GM18526 (cell line): ENCODE data around the gene INTS4.

ENCODE experiments used
- POLR2A ChIP-seq: IDR thresholded peaks from 3 replicates; pipeline ENCODE4 v1.6.1; 2011; ENCODE audit not compliant: insufficient read length; ENCODE audit errors: extremely low read depth

Gene INTS4

DNA sequence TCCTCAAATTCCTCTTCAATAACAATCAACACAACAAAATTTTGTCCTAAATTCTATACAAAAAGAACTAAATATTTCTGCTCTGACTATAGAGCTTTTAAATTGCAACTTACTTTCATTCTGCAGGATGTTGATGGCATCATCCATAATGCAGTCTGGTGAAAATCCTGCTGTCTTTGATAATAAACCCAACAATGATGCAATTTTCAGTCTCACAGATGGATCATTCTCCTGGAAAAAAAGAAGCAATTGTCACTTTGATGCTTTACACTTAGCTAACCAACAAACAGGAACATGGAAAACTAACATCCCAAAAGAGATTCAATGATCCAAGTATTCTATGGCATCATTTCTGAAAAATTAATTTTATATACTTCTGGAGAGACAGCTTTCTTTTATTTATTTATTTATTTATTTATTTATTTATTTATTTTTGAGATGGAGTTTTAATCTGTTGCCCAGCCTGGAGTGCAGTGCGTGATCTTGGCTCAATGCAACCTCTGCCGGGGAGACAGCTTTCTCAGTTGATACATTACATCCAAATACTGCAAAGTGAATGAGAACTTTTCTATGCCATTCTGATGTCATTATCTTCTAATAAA is 13.0 kb downstream of the INTS4 start:
- TF ChIP-seq POLR2A, result no peak

DNA sequence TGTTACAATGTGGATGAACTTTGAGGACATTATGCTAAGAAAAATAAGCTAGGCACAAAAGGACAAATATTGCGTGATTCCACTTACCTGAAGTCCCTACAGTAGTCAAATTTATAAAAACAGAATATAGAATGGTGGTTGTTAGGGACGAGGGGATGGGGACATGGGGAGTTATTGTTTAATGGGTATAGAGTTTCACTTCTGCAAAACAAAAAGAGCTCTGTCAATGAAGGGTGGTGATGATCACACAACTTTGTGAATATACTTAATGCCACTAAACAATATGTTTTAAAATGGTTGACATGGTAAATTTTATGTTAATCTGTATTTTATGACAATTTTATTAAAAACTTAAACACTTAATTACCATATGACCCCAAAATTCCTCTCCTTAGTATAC is 26.1 kb downstream of the INTS4 start:
- TF ChIP-seq POLR2A, result no peak

DNA sequence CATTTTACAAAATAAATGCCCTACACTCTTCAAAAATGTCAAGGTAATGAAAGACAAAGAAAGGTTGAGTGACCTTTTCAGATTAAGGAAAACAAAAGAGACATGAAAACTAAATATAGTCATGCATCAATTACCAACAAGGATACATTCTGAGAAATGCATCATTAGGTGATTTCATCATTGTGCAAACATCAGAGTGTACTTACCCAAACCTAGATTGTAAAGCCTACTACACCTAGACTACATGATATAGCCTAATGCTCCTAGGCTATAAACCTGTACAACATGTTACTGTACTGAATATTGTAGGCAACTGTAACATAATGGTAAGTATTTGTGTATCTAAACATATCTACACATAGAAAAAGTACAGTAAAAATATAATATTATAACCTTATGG is 26.7 kb downstream of the INTS4 start:
- no peak for TF ChIP-seq POLR2A

DNA sequence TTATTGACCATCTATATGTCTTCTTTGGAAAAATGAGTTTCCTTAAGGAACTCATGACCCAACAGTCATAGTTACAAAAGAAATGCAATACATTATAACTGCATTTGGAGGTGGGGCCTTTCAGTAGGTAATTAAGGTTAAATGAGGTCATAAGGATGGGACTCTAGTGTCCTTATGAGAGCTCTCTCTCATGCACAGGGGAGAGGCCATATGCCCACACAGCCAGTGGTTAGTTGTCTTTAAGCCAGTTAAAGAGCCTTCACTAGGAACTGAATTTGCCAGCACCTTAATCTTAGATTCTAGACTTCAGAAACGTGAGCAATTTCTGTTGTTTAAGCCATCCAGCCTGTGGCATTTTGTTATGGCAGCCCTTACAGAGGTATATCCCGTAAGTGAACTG is 27.3 kb downstream of the INTS4 start:
- no peak for TF ChIP-seq POLR2A

DNA sequence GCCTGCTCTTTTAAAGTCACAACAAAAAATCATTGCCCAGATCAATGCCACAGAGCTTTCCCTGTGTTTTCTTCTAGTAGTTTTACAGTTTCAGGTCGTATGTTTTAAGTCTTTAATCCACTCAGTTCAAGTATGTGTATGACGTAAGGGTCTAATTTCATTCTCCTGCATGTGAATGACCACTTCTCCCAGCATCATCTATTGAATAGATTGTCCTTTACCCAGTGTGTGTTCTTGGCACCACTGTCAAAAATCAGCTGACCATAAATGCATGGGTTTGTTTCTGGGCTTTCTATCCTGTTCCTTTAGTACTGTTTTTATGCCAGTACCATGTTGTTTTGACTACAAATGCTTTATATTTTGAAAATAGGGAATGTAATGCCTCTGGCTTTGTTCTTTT is 28.1 kb downstream of the INTS4 start:
- no peak for TF ChIP-seq POLR2A

DNA sequence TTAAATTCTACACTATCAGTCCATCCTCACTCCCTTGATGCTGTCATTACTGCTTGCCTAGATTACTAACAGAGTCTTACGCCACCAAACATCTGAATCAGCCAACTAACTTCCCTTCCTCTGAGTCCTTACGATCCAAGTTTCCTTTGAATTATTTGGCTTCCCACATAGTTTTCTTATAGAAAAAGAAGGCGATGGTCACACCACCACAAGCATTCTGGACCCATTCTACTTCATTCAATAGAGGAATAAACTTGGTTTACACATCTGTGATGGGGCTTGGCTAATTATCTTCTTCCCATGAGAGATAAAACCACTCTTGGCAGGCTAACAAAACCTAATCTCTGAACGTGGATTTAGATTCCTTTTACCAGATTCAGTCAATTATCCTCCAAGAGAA is 35.0 kb downstream of the INTS4 start:
- TF ChIP-seq POLR2A, result no peak

DNA sequence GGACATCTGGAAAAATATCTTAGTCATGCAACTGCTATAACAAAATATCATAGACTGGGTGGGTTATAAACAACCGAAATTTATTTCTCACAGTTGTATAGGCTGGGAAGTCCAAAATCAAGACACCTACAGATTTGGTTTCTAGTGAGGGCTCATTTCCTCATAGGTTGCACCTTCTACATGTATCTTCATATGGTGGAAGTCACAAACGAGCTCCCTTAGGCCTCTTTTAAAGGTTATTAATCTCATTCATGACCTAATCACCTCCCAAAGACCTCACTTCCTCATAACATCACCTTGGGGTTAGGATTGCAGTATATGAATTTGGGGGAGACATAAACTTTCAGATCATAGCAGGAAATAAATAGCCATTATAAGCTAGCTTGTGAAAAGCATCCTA is 85.2 kb downstream of the INTS4 start:
- TF ChIP-seq POLR2A, result no peak

DNA sequence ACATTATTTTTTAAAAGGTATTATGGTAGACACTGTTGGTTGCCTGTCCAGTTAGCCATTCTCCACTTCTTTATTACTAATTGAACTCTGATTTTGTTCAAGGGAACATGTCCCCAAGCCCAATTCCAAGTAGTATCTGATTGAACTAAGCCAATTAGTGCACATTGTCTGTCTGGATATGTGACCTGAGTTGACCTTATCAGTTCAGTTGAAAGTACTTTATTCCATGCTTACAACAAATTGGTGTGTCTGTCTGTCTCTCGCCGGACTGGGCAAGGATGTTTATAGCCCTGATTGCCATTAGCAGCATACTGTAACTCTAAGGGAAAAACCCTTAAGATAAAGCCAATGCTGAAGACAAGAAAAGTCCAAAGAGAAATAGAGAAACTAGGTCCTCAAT is 85.6 kb downstream of the INTS4 start:
- no peak for TF ChIP-seq POLR2A

DNA sequence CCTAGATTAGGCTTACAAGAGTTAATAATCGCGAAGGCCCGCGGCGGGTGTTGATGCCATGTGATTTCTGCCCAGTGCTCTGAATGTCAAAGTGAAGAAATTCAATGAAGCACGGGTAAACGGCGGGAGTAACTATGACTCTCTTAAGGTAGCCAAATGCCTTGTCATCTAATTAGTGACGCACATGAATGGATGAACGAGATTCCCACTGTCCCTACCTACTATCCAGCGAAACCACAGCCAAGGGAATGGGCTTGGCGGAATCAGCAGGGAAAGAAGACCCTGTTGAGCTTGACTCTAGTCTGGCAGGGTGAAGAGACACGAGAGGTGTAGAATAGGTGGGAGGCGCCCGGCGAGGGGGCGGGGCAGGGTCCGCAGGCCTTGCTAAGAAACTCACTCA is 108.1 kb downstream of the INTS4 start:
- no peak for TF ChIP-seq POLR2A

DNA sequence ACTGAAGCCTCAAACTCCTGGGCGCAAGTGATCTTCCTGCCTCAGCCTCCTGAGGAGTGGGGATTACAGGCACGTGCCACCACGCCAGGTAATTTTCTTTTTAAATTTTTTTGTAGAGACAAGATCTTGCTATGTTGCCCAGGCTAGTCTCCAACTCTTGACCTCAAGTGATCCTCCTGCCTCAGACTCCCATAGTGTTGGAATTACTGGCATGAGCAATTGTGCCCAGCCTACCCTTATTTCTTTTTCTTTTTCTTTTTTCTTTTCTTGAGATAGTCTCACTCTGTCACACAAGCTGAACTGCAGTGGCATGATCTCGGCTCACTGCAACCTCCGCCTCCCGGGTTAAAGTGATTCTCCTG is 109.7 kb downstream of the INTS4 start:
- no peak for TF ChIP-seq POLR2A

DNA sequence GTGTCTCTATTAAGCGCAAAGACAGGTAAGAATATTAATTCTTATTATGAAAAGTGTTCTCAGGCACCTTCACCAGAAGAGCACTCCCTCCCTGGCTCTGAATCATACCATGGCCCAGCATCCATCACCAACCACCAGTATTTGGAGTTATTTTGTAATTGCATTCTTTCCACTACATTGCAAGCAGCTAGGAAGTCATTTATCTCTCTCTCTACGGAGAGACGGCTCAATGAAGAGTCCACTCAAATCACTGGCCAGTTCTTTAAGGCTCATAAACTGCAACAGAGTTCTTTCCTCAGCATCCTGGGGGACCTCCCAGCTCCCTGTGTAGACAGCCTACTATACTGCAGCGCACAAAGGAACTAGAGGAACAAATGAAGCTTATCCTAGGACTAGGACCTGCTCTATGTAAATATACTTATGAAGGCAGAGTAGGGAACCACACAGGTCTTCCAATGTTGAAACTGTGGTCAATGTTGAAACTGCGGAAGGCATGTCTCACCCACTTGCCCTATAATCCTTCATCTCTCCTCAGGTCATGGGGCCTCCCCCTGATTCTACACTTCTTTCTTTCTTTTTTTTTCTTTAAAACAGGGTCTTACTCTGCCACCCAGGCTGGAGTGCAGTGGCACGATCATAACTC is 110.2 kb downstream of the INTS4 start:
- no peak for TF ChIP-seq POLR2A

DNA sequence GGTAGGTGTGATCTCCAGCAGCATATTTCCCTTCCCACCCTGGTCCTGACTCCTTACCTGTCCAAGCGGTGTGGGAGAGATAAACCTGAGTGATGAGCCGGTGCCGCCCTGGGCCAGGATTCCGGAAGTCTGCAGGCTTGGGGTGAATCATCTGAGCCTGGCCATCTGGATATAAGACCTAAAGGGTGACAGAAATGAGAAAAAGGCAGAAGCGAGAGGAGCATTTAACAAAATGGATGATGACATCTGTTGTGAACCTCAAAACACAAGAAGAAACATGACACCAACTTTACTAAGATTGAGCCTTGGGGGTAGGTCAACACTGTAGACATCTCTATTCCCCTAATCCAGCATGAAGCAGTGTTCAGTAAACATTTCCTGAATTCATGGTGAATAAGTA is 110.7 kb downstream of the INTS4 start:
- TF ChIP-seq POLR2A, result no peak

DNA sequence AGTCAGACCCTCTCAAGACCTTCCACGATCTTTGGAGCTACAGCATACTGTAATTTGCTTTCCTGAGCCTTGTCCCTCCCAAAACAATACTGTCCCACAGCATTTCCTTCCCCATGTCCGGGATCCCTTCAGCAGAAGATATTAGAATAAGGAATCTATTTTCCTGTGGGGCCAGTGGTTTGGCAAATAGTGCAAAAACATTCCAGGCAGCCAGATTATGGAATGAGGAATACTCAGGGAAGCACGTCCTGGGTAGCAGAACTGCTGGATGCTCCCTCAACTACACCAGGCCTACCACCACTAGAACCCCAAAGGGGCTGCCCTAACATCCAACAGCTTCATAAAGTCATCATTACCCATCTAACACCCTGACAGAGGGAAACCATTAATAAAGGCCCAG is 112.1 kb downstream of the INTS4 start:
- no peak for TF ChIP-seq POLR2A

DNA sequence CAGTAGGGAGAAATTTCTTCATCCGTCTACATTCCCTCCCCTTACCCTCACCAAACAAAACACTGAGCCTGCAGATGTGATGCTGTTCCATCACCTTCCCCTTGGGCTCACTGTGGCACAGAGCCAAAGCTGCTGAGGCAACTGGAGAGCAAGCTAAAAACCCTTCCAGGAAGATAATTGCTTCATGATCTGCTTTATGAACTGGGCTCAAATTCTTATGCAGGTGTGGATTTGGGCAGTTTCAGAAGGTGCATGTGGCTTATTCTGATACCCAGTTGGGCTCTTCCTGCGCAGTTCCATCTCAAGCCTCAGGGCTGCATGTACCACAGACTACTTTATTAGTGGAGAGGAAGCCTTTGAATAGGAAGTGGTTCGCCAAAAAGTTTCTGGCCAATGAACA is 115.2 kb downstream of the INTS4 start:
- TF ChIP-seq POLR2A, result no peak

DNA sequence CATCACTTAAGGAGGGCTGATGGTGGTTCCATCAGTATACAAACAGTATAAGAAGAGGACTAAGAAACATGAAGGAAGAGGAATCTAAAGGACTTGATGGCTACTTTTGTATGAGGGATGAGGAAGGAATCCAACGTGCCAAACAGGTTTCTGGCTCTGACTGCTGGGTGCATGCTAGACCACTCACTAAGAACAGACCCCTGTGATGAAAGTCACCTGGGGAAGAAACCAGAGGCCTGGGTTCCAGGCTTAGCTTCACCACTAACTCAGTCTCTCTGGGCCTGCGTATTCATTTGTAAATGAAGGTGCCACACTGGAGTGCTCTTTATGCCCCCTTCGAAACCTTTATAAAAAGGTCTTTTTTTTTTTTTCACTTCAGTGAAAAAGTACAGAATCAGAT is 118.4 kb downstream of the INTS4 start:
- no peak for TF ChIP-seq POLR2A

DNA sequence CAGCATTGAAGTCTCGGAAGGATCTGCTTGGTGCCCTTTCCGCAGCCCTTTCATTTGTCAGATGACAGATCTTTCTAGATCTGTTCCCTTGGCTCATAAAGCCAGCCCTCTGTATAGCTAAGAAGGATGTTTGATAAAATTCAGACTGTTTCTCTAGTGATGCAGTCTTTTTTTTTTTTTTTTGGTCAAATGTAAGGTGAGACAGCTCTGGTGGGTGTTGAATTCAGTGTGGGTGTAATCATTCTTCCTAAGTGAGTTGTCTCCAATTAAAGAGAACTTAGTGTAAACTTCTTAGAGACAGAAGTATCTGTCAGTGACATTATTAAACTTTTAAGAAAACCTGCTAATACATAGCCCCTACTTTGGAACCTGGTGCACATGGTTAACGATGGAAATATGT is 120.3 kb downstream of the INTS4 start:
- no peak for TF ChIP-seq POLR2A

DNA sequence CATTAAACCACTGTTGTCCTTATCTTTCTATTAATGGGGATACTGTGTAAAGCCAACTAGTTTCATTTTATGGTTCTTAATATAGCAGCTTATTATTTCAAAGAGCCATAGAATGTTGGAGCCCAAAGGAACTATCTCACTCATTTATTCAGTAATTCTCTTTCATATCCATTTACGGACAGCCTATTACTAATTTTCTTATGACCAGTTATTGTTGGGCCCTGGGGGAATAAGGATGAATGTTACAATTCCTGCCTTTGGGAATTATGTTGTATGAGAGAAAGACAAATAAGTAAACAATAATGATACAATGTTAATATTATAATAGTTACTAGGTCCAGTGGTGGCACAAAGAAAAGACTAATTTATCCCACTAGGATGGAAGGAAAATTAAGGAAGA is 121.1 kb downstream of the INTS4 start:
- TF ChIP-seq POLR2A, result no peak
